HUDEP-2 (cell line): ENCODE data around the gene RTBDN.

ENCODE experiments used
- DNase-seq, 76 experiments: peaks; one replicate each; lab custom pipeline; 2025; ENCODE audit not compliant: unreplicated experiment in 76 of 76; lab: John Stamatoyannopoulos, UW

The RTBDN gene

DNA sequence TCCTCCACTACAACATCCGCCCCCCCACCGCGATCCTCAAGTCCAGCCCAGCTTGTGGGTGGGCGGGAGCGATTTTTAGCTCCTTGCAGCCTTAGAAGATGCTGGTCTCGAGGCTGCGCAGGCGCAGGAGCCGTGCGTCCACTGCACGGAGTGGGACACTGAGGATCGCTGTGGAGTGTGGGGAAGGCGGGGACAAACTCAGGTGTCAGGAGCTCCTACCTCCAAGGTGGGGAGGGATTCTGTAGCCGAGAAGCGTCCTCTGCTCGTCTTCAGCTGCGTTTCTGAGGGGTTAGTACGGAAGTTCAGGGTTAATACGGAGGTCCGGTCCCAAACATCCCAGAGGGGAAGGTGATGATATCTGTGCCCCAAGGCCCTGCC, at the start of gene RTBDN:
Gene RTBDN (minus strand): TSS at position 14 of the 378 bp plus-strand sequence. CDS start 4,600 bp downstream, outside the sequence.
- DNase-seq = peak in 1 of 76 experiments; percentile 12

- peak in 12 of 76 experiments; percentile 17 to 57 (median 31) for DNase-seq
These were observed 48.2 kb upstream of the RTBDN start for GRCh38 chr19:12882589-12882988.

DNA sequence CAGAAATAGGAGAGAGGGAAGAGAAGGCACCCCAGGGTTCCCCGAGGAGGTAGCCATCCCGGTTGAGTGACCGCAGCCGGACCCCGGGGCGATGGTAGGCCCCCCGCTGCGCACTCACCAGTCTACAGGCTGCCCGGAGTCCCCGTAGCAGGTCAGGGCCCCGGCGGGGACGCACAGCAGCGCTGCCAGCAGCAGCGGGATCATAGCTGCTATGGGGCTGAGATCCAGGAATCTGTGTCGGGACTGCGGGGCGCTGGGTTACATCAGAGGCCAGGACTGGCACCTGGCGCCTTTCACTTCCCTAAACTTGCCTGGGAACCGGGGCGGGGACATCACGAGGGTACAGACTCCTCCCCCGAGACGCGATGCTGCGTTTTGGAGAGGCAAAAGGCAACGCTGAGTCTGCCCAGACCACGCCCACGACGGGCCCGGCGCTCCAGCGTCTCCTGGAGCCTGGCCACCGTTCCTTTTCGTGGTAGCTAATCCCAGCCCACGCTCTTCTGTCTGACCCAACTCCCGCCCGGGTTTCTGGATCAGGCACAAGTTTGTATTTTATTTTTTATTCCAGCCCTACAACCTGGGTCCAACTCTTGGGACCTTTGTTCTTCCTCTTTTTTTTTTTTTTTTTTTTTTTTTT, 46.9 kb upstream of the RTBDN start, which contains the start of gene DNASE2:
Gene DNASE2 (minus strand): TSS at position 278 of the 637 bp plus-strand sequence. CDS start 74 bp downstream, at position 204.
- DNase-seq = peak in 75 of 76 experiments; percentile 72 to 99 (median 98)

DNA sequence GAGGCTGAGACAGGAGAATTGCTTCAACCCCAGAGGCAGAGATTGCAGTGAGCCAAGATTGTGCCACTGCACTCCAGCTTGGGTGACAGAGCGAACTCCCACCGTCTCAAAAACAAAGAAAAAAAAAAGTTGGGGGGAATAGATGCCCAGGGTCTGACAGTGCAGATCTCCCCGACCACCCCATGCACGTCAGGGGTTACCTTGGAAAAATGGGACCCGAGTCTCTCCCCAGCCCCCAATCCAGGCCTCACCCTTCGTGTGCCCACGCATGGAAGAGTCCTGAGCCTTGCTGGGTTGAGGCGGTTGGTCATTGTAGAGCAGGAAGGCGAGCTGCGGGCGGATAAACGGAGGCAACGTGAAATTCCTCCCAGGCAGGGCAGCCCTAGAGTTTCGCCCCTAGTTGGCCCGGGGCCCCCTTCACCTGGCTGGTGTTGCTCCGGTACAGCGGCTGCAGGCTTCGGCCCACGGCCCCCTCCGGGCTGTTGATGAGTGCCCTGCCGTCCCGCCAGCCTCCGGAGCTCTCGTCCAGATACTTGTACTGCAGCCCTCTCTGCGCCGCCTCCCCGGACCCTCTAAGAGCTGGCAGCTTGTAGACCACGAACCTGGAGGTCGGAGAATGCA, 46.3 kb upstream of the RTBDN start:
- peak in 17 of 76 experiments; percentile 14 to 69 (median 35) for DNase-seq

DNA sequence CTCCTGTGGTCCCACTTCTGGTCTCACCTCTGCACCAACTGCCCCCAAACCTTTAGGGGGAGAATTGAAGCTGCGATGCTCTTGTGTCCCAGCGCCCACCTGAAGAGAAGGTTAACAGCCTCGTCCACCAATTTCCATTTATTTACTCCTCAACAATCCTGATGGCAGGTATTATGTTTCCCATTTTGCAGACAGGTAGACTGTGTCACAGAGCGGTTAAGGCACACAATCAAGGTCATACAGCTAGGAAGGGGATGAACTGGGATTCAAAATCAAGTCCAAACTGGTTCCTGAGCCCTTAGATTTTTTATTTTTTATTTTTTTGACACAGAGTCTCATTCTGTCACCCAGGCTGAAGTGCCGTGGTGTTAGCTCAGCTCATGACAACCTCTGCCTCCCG, 40.7 kb upstream of the RTBDN start:
- no peak for DNase-seq

DNA sequence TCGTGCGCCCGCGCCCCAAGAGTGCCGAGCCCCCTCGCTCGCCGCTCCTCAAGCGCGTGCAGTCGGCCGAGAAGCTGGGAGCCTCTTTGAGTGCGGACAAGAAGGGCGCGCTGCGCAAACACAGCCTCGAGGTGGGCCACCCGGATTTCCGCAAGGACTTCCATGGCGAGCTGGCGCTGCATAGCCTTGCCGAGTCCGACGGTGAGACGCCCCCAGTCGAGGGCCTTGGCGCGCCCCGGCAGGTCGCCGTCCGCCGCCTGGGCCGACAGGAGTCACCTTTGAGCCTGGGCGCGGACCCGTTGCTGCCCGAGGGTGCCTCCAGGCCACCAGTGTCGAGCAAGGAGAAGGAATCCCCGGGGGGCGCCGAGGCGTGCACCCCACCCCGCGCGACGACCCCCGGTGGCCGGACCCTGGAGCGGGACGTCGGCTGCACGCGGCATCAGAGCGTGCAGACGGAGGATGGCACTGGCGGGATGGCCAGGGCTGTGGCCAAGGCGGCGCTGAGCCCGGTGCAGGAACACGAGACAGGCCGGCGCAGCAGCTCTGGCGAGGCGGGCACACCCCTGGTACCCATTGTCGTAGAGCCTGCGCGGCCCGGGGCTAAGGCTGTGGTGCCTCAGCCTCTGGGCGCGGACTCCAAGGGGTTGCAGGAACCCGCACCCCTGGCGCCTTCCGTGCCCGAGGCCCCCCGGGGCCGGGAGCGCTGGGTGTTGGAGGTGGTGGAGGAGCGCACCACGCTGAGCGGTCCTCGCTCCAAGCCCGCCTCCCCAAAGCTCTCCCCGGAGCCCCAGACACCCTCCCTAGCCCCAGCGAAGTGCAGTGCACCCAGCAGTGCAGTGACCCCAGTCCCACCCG, 39.7 kb upstream of the RTBDN start:
- no peak for DNase-seq

DNA sequence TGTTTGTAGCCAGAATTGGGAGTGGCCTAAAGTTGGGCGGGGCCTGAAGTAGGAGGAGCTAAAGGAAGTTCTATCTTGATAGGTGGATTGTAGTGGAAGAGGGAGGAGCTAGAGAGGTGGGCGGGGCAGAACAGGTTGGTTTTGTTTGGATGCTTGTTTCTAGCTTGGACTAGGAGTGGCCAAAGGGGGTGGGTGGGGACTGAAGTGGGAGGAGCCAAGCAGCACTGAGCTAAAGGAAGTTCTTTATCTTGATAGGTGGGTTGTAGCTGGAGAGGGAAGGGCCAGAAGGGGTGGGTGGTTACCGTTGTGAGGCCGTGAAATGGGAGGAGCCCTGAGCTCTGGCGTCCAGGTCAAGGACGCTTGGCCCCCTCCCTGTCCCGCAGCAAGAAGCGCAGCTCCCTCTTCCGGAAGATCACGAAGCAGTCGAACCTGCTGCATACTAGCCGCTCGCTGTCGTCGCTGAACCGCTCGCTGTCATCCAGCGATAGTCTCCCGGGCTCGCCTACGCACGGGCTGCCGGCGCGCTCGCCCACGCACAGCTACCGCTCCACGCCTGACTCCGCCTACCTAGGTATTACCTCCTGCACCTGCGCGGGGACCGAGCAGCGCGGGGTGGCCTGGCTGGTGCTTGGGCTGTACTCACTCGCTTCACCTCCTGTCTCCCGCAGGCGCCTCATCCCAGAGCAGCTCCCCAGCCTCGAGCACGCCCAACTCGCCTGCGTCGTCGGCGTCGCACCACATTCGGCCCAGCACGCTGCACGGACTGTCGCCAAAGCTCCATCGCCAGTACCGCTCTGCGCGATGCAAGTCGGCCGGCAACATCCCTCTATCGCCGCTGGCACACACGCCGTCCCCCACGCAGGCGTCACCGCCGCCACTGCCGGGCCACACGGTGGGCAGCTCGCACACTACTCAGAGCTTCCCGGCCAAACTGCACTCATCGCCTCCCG, 38.8 kb upstream of the RTBDN start:
- DNase-seq = peak in 58 of 76 experiments; percentile 13 to 83 (median 62)

- DNase-seq = peak in 10 of 76 experiments; percentile 6 to 39 (median 22)
These were observed 37.9 kb upstream of the RTBDN start for GRCh38 chr19:12872255-12872654.

DNA sequence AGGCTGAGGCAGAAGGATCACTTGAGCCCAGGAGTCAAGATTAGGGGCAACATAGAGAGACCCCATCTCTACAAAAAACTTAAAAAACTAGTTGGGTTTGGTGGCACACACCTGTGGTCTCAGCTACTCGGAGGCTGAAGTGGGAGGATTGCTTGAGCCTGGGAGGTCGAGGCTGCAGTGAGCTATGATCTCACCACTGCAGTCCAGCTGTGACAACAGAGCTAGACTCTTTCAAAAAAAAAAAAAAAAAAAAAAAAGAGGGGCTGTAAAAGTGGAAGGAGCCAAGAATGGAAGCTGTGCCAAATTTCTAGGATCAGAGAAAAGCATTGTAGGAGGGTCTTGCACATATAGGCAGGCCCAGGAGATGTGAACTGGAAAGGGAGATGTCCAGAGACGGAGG, 37.3 kb upstream of the RTBDN start:
- DNase-seq = no peak

DNA sequence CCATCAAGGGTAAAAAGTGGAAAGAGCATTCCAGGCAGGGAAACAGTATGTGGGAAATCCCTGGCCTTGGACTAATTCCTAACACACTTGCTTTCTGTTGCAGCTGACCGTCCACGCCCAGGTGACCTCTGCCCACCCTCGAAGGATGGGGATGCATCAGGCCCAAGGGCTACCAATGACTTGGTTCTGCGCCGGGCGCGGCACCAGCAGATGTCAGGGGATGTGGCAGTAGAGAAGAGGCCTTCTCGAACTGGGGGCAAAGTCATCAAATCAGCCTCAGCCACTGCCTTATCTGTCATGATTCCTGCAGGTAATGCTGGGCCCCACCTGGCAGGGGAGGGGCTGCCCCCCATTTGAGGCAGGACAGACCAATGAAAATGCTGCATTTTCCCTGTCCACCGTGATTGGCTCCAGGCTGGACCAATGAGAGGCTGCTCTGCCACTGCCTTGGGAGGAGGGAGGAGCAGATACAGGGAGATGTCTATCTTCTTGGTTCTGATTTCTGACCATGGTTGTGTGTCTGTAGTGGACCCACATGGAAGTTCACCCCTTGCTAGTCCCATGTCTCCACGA, 34.2 kb upstream of the RTBDN start:
- peak in 23 of 76 experiments; percentile 16 to 49 (median 31) for DNase-seq

DNA sequence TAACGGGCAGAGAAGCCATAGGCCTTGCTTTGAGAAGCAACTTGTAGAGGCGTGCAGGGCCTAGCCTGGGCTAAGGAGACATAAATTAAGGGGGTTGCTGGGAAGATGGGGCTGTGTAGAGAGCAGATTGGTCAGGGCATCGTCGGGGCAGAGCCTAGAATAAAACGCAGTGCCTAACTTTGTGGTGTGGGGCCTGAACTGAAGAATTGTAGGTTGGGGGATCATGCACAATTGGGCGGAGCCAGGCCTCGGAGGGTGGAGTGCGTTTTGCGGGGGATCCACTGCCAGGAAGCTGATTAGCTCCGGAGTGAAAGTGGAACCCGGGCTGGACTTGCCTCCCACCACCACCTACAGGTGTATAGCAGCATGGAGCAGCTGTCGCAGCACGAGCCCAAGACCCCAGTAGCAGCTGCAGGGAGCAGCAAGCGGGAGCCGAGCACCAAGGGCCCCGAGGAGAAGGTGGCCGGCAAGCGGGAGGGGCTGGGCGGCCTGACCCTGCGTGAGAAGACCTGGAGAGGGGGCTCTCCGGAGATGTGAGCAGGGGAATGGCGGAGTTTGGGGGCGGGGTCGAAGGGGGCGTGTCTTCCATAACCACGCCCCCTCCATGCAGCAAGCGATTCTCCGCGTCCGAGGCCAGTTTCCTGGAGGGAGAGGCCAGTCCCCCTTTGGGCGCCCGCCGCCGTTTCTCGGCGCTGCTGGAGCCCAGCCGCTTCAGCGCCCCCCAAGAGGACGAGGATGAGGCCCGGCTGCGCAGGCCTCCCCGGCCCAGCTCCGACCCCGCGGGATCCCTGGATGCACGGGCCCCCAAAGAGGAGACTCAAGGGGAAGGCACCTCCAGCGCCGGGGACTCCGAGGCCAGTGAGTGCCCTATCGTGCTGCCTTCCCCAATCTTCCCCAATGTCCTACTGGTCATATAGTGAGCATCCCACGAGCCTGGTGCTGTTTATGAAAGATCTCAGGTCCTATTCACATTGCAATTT, 33.0 kb upstream of the RTBDN start:
- DNase-seq = peak in 46 of 76 experiments; percentile 10 to 76 (median 55)

GRCh38 chr19:12866416-12867119, 32.2 kb upstream of the RTBDN start:
- DNase-seq = peak in 2 of 76 experiments; percentile 17 to 24

GRCh38 chr19:12865746-12866415, 31.5 kb upstream of the RTBDN start:
- no peak for DNase-seq

GRCh38 chr19:12864721-12865715, 30.6 kb upstream of the RTBDN start:
- DNase-seq = peak in 23 of 76 experiments; percentile 17 to 61 (median 26)

GRCh38 chr19:12864143-12864542, 29.8 kb upstream of the RTBDN start:
- DNase-seq = no peak

GRCh38 chr19:12859546-12859945, 25.2 kb upstream of the RTBDN start:
- DNase-seq = no peak
